ENCODE results near the gene HES5.

HES5 gene

DNA sequence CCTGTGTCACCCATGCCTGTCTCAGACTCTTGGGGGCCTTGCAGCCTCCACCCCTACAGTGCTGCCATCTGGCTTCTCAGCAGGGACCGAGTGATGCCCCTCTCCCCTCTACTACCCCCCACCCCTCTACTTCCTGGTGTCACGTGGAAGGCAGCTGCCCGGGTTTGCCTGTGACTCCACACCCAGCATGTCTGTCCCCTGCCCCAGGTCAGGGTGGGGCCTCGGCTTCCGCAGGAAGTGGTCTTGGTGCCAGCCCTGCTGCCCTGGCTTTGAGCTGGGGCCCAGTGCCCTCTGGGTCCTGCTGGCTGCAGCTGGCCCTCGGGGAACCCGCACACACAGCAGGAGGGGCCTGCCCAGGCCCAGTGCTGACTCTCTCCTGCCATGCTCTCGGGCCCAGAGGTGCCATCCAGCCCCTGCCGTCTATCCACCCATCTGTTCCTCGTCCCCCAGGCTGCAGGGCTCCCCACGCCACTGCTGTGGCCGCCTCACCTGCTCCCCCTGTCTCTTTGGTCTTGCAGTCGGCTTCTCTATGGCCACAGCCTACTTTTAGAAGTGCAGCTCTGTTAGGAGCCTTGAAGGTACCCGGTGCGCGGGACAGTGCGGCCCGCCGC lies 30.0 kb downstream of the HES5 start:
- no peak for DNase-seq (ENCODE audit: low read depth)

DNA sequence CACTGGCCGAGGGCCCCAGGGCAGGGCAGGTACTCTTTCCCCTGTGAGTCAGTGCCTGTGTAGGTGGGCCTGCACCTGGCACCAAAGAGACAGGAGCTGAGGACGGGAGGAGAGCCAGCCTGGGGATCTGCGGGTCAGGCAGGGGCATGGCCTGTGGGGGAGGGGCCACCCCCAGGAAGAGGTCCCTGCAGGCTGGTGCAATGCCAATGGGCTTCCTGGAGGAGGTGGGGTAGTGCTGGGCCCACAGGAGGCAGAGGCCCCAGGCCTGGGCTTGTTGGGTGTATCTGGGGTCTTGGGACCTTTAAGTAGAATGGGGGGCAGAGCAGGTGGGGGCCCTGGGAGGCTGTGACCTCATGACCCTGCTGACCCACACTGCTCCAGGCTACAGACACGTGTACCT lies 30.8 kb downstream of the HES5 start:
- no peak for DNase-seq (ENCODE audit: low read depth)

DNA sequence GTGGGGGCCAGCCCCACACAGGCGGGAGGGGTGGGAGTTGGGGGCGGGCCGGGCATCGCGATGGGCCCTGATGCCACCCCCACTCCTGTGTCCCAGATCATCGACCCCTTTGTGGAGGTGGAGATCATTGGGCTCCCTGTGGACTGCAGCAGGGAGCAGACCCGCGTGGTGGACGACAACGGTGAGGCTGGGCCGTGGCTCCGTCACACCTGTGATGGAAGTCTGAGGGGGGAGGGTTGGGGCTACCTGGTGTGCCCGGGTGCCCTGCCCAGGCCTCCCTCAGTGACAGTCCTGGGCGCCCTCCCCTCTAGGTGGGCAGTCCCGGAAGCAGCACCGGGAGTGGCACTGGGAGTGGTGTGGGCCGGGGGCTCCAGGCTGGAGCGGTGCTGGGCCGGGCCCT lies 31.4 kb downstream of the HES5 start:
- no peak for DNase-seq (ENCODE audit: low read depth)

DNA sequence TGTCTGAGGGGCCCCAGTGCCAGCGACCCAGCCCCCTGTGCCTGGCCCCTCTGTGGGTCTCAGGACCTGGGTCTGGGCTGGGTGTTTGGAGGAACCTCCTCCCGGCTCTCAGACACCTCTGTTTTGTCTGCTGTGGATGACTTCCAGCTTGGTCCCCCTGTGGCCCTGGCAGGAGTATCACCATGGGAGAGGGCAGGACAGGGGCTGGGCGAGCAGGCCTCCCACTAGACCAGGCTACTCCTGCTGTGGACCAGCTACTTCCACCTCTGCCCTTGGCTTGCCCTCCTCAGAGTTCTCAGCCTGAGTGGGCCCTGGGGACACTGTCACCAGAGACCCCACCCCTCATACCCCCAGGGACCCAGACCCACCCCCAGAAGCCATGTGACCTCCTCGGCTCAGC lies 32.2 kb downstream of the HES5 start:
- no peak for DNase-seq (ENCODE audit: low read depth)

DNA sequence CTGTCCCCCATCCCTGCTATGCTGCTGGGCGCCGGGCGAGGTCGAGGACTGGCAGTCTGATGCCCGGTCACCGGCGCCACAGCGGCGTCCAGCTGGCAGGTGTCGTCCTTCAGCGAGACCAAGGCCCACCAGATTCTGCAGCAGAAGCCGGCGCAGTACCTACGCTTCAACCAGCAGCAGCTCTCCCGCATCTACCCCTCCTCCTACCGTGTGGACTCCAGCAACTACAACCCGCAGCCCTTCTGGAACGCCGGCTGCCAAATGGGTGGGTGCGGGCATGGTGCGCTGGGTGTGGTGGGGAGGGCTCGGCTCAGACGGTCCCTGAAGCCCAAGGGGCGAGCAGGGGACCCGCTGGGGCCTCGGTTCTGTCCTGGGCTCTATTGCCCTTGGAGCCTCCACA lies 33.3 kb downstream of the HES5 start:
- no peak for DNase-seq (ENCODE audit: low read depth)

DNA sequence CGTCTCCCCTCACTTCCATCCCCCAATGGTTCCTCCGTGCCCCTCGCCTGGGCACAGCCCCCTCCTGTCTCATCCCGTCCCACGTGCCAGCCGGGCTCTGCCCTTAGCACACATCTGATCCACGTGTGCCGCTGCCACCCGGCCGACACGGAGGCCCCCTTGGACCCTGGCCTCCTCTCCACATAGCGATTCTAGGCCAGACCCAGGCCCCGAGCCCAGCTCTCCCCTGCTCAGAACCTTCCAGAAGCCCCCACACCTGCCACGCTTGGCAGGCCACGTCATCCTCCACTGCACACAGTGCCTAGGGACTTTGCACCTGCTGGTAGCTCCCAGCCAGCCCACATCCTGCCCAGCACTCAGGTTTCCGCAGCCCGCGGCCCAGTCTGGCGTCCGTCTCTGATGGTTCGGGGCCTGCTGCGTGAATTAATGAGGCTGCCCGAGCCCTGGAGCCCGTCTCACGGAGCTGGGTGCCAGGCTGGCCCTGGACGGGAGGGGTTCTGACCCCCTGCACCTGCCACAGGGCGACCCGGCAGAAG lies 33.9 kb downstream of the HES5 start:
- DNase-seq (ENCODE audit: low read depth): no peak

DNA sequence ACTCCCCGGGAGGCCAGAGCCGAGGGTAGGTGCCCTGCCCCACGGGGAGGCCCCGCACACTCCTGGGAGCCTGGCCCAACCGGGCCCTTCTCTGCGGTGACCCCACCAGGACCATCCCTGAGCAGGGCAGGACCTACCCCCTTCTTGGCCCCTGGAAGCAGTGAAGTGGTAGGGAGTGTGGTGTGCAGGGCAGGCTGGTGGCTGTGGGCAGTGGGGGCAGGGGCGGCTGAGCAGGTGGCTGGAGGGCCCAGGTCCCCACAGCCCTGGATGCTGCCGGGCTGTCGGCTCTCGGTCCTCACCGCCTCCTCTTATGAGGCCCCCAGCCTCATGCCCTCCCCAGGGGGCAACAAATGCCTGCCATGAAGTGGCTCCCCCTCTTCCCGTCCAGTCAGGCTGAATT lies 34.5 kb downstream of the HES5 start:
- no peak for DNase-seq (ENCODE audit: low read depth)

DNA sequence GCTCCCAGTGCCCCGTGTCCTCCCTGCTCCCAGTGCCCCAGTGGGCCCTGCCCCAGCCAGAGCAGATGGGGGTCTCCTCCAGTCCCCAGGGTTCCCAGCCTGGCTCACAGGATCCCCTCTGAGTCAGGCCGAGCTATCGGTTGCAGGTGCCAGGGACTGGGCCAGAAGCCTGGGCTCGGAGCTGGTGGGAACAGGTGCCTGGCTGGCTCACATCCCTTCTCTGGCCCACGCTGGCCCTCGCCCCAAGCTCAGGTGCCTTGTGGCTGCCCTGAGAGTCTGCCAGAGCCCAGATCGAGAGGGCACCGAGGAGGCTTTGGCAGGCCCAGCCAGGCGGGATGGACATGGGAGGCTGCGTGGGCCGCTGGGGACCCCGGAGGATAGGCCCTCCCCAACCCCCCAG lies 35.0 kb downstream of the HES5 start:
- DNase-seq (ENCODE audit: low read depth): no peak

DNA sequence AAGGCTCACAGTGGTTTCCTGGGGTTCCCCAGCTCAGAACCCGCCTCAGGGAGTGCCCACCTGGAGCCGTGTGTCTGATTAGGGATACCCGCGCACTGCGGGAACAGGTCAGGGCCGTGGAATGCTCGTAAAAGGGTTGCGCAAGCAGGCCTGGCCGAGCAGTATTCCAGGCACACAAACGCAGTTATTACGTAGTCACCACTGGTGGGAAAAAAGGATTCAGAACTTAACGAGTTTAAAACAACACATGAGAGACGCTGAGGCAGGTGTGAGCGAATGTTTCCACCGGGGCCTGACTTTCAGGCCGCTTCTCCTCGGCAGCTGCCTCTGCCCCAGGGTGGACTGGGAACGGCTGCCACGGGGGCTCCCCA lies 35.8 kb downstream of the HES5 start:
- DNase-seq (ENCODE audit: low read depth): peak; percentile 86

DNA sequence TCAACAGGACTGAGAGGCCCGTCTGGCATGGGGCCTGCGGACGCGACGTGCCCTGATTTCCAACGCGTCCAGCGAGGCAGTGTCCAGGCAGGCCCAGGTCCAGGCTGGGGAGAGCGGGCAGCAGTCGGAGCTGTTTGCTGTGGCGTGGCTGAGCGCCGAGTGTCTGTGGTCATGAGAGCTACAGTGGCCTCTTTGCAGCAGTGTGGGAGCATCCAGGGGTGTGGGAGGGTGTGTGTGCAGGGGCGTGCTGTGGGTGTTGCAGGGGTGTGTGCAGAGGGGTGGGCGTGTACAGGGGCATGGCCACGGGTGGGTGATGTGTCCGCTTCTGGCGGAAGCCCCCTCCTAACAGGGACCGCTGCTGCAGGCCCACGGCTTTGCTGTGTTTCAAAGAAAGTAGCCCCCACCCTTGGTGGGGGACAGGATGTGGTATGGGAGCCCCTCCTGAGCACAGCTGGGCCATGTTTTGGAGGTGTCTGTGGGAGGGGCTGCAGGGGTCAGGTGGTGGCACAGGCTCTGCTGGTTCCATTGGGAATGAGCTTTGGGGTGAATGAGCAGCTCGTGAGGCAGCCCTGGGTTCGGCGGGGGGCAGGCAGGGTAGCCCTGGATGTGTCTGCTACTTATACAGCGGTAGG lies 36.3 kb downstream of the HES5 start:
- DNase-seq (ENCODE audit: low read depth): peak; percentile 20

DNA sequence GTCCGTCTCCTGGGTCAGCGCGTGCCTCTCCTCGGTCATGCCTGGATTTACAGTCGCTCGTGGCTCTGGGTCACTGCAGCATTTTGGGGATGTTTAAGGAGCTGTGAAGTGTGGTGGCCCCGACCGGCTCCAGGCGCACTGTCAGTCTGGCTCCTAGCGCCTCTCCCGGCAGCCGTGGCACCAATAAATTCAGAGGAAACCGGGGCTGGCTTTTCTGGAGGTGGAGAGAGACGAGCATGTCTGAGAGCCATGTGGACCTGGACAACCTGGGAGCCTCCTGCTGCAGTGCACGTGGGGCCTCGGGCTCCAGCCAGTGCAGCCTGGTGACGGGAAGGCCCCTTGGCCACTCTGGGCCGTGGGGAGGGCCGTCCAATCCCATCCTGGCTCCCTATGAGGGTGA lies 36.8 kb downstream of the HES5 start:
- DNase-seq (ENCODE audit: low read depth): no peak

DNA sequence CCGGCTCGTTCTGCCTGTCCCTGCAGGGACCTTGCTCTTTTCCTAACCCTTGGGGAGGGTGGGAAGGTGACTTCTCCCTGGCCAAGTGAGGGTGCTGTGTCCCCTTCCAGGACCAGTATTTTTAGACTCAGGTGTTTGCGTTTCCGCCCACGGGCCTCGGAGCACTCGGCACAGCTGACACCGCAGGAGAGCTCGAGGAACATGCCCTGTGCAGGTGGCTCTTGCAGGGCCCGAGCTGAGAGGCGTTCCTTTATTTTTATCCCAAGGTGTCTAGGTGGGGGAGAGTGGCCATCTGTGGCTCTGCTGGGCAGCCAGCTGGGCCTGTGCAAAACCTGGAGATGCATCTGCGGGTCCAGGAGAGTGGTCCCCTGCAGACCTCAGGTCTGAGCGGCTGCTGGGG lies 38.0 kb downstream of the HES5 start:
- no peak for DNase-seq (ENCODE audit: low read depth)

DNA sequence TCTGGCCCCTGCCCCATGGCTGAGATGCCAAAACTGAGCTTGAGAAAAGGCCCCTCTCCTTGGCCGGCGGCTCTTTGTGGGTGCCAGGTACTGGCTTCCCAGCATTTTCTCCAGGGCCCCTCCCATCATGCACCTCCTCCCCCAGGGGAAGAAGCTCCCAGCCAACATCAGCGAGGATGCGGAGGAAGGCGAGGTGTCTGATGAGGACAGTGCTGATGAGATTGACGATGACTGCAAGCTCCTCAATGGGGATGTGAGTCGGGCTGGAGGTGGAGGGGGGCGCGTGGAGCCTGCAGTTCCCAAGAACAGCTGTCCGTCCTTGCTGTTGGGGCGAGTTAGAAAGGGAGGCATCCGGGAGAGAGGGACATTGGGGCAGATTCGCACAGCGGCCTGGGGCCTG lies 40.4 kb downstream of the HES5 start:
- DNase-seq (ENCODE audit: low read depth): no peak

DNA sequence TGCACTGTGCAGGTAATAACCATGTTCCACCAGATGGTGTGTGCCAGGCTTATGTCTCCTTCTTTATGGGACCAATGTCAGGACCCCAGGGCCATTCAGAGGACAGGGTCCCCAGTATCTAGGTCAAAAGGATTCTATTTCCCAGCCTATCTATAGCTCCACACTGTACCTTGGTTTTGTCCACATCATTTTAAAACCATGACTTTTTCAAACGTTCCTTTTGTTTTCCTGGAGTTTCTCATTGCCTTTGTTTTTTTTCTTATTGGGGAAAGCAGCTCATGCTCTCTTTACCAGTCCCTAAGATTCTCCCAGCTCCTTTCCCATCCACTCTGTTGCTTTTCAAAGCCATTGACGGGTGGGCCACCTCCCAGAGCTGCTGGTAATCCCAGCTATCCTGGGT lies 41.4 kb downstream of the HES5 start:
- DNase-seq (ENCODE audit: low read depth): no peak

DNA sequence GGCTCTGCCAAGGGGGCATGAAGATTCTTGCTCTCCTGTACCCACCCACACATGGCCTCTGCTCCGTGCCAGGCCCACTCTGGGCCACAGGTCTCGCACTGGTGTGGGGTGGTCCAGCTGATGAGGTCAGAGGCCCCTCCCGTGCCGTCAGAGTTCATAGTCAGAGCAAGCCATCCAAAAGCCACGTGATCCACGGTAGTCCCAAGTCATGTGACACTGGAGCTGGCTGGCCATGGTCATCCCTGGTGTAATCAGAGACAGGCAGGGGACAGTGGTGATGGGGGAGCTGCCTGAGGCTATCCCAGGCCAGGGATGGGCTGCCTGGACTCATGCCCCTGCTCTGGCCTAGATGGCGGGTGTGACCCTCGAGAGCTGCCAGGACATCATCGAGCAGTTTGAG lies 43.5 kb downstream of the HES5 start:
- no peak for DNase-seq (ENCODE audit: low read depth)

DNA sequence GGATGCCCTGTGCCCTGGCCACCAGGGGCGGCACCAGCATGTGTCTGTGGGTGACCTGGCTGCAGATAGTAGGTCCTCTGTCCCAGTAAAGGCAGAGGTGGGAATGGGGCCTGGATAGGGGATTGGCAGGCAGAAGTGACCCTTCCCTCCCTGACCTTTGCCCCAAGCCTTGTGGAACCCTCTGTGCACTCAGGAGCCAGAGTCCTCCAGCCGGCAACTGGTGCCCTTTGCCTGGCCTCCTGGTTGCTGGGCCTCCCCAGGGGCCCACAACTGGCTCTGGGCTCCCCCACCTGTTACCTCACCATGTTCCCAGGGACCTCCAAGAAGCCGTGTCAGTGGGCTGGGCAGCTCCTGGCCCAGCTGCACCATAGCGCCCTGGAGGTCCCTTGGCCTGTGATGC lies 44.0 kb downstream of the HES5 start:
- DNase-seq (ENCODE audit: low read depth): no peak

DNA sequence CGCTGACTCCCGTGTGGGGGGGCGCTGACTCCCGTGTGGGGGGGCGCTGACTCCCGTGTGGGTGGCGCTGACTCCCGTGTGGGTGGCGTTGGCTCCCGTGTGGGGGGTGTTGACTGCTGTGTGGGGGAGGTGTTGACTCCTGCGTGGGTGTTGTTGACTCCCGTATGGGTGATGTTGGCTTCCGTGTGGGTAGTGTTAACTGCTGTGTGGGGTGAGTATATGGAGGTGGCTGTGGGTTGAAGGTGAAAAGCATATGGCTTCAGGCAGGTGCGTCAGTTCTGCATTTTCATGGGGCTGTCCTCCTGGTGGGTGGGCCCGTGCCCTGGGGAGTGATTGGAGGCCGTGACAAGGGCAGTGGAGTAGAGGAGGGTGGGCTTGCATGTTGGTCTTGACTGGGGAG lies 46.1 kb downstream of the HES5 start:
- no peak for DNase-seq (ENCODE audit: low read depth)

DNA sequence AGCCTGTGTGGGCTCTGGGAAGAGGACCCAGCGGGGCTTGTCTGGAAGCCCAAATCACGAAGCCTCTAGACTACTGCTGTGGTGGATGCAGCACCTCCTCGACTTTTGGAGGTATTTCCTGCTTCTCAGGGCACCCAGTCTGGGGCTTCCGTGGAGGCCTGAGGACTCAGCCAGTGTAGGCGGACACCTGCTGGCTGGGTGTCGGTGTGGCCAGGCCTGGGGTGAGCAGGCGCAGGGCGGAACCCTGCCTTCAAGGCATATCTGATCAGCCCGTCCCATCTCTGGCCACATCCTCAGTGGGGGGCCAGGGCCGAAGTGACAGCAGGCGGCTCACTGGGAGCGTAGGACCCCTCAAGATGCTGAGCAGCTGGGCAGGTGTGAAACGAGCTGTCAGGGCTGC lies 47.0 kb downstream of the HES5 start:
- DNase-seq (ENCODE audit: low read depth): no peak

DNA sequence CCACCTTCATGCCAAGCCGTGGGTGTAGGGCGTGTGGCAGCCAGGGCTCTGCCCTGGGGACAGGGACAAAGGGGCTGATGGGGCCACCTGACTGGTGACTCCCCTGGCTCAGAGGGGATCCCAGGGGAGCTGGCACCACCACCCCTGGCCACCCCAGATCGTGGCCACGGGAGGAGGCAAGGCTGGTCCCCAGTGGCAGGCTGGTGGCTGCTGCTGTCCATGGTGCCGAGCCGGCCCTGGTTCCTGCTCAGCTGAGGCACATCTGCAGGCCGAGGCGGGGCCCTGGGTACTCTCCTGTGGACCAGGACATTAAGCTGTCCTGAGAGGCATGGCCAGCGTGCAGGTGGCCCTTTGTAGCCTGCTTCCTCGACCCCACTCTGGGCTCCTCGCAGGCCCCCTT lies 47.5 kb downstream of the HES5 start:
- peak; percentile 21 for DNase-seq (ENCODE audit: low read depth)

DNA sequence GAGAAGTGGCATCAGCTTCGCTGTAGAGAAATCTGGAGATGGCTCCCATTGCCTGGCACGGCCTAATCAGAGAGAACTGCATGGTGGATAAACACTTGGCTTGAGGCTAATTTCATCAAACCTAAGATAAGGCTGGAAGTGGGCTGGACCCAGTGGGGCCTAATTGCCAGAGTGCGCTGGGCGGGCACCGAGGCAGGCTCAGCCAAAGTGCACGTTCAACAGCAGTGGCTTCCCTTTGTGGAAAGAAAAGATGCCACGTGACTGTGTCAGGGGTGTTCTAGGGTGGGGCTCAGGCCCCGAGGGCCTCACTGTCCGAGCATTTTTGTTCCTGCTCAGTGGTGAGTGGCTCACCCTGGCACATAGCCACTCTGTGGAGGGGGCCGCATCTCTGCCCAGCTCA lies 48.2 kb downstream of the HES5 start:
- no peak for DNase-seq (ENCODE audit: low read depth)

DNA sequence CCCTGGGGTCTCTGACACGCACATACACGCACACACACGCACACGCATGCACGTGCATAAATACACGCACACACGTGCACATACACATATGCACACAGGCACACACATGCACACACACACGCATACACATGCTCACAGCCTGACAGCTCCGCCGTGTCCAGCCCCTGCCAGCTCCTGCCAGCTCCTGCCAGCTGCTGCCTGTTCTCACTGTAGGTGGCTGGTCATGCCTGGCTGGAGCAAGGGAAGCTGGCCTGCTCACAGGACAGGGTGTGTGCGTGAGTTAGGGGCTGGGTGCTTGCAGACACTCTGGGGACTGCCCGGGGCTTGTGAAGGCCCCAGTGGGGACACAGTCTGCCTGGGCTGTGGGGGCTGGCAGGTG lies 49.1 kb downstream of the HES5 start:
- DNase-seq (ENCODE audit: low read depth): no peak

DNA sequence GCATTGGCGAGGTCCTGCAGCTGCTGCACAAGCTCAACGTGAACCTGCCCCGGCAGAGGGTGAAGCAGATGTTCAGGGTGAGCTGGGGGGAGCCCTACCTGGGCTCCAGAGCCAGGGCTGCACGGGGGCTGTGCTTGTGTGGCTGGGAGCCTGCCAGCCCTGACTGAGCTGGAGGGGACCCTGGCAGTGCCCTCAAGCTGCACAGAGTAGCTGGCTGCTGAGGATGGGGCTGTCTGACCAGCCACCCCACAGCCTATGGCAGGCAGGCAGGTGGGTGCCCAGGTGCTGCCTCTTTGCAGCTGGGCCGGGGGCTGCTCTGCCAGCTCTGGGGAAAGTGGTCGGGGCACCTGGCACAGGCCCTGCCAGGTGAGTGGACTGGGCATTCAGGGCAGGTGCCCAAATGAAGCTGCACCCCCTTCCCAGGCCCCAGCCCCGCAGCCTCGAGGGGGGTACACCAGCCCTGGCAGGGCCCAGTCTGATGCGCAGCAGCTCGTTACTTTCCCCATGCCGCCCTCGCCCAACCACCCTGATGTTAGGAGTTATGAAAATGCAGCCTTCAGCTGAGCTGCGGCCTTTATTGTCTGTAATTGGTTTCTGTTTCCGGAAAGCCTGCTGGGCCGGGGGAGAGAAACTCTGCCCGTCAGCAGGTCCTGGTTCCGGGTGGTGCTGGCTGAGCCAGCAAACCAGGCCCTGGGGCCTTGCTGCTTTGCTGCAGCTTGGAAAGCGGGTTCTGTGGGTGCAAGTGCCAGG lies 49.7 kb downstream of the HES5 start:
- no peak for DNase-seq (ENCODE audit: low read depth)

DNA sequence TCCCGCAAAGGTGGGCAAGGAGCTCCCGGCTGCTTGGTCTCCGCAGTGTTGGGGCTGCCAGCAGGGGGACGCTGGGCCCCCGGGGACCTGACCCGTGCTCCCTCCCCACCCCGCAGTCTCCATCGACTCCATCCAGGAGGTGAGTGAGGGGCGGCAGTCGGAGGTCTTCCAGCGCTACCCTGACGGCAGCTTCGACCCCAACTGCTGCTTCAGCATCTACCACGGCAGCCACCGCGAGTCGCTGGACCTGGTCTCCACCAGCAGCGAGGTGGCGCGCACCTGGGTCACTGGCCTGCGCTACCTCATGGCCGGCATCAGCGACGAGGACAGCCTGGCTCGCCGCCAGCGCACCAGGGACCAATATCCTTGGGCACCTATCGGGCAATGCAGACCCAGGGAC lies 50.4 kb downstream of the HES5 start:
- no peak for DNase-seq (ENCODE audit: low read depth)

DNA sequence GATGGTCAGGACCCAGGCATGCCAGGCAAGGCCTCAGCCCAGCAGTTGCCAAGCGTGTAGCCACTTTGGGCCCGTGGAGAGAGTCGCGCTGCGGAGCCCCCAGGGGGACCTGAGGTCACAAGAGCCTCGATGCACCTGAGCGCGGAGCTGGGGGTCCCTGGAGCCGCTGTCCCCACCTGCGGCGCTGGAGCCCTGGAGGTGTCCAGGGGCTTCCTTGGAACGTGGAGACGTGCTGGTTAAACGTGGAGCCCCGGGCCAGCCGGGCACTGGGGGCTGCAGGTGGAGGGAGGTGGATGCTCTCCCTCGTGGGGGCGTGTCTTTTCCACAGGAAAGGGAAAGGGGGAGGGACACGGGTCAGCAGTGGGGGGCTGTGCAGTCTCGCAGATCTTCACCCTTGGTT lies 50.9 kb downstream of the HES5 start:
- DNase-seq (ENCODE audit: low read depth): no peak

Data from EH (cell line).